NT2/D1 (cell line): ENCODE data around the gene ZNF101.
A peak's percentile ranks its signal among the peaks of the same experiment; 100 is the strongest.

ENCODE experiments used
- DNase-seq: peaks from one replicate; pipeline ENCODE4 v3.0.0-alpha.2; 2011; ENCODE audit warnings: low read depth, low spot score
- H3K27me3 ChIP-seq: 2 replicates; pipeline ENCODE4 v1.6.0; 2011; ENCODE audit warnings: mild to moderate bottlenecking; ENCODE audit not compliant: insufficient read length, insufficient read depth
- H3K36me3 ChIP-seq: 2 replicates; pipeline ENCODE4 v1.6.1; 2011; ENCODE audit warnings: mild to moderate bottlenecking, low read length, mixed read lengths; ENCODE audit not compliant: insufficient read depth, insufficient read length
- H3K4me1 ChIP-seq: 2 replicates; pipeline ENCODE4 v1.5.1; 2011; ENCODE audit not compliant: insufficient read depth, insufficient read length
- H3K4me3 ChIP-seq: 2 replicates; pipeline ENCODE4 v1.5.1; 2011; ENCODE audit warnings: low read depth; ENCODE audit not compliant: insufficient read length
- H3K9ac ChIP-seq: 2 replicates; pipeline ENCODE4 v1.6.0; 2011; ENCODE audit warnings: low read depth; ENCODE audit not compliant: insufficient read length
- H3K9me3 ChIP-seq: 2 replicates; pipeline ENCODE4 v1.5.1; 2011; ENCODE audit warnings: mild to moderate bottlenecking, low read length; ENCODE audit not compliant: insufficient read depth
- SUZ12 ChIP-seq: IDR thresholded peaks from 2 replicates; pipeline ENCODE4 v1.6.1; 2011; ENCODE audit not compliant: insufficient read length, insufficient read depth; ENCODE audit errors: extremely low read depth
- YY1 ChIP-seq: IDR thresholded peaks from 2 replicates; pipeline ENCODE4 v1.6.1; 2011; ENCODE audit not compliant: insufficient read length, insufficient read depth
- ZNF274 ChIP-seq: IDR thresholded peaks from 2 replicates; pipeline ENCODE4 v1.6.1; 2011; ENCODE audit warnings: mild to moderate bottlenecking, low read depth, low read length

Gene ZNF101

DNA sequence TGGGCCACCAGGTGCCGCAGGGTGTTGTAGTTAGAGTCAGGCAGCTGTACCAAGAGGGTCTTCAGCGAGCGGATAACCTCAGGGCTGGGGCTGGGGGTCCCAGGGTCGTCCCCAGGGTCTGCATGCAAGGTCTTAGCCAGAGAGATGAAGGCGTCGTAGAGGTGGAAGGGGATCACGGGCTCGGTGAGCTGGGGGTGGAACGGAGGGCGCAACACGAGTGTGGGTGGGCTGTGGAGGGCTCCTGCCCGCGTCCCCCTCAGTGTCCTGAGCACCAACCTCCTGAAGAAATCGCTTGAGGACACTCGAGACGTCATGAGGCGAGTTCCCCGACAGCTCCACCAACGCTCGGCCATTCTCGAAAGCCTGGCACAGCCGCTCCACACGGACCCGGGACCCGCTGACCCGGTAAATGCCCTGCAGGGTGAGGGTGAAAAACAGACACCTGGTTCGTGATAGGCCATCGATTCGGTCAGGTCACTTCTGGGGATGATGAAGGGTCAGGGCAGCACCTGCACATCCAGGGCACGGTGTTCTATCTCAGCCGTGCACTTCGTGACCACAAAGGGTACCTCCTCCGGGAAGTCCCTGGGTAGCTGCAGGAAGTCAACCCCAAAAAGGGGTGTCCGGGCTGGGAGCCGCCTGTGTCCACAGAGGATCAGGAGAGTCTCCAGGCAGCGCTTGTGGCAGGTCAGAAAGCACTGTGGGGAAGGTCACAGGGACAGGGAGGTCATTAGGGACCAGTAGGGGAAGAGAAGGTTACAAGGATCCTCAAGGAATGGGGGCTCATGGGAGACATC is 33.9 kb upstream of the ZNF101 start:
- Histone ChIP-seq H3K4me1 (peaks cover 4% of the 10 kb centered on the region), H3K4me3 (no peak overlapping the region), H3K36me3 (peaks cover 68% of the 10 kb centered on the region), H3K9me3 (no peaks in the 10 kb centered on the region), H3K9ac (no peak overlapping the region), H3K27me3 (no peaks in the 10 kb centered on the region)
- TF ChIP-seq YY1 (no peak), ZNF274 (no peak), SUZ12 (no peak)
- no peak for DNase-seq

DNA sequence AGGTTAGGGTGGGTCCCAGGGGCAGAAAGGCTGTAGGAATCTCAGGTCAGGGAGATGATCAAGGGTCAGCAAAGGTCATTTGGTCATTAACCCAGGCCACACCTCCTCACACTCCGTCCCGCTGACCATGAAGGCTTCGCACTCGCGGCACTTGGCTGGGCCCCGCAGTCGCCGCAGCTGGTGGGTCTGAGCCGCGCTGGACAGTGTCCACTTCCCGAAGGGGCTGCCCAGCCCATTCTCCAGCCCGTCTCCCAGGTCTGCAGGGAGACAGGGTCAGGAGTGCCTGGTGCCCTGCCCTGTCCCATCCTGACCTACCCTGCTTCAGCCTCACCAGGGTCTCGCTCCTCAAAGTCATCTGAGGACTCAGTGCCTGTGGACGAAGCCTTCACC is 33.3 kb upstream of the ZNF101 start:
- H3K4me3 ChIP-seq = no peak overlapping the region
- H3K4me1 ChIP-seq = peaks cover 4% of the 10 kb centered on the region
- H3K27me3 ChIP-seq = no peaks in the 10 kb centered on the region
- H3K36me3 ChIP-seq = peaks cover 69% of the 10 kb centered on the region
- H3K9me3 ChIP-seq = no peaks in the 10 kb centered on the region
- no peak overlapping the region for H3K9ac ChIP-seq
- no peak for TF ChIP-seq YY1
- TF ChIP-seq ZNF274 = no peak
- TF ChIP-seq SUZ12 = no peak
- DNase-seq = no peak

DNA sequence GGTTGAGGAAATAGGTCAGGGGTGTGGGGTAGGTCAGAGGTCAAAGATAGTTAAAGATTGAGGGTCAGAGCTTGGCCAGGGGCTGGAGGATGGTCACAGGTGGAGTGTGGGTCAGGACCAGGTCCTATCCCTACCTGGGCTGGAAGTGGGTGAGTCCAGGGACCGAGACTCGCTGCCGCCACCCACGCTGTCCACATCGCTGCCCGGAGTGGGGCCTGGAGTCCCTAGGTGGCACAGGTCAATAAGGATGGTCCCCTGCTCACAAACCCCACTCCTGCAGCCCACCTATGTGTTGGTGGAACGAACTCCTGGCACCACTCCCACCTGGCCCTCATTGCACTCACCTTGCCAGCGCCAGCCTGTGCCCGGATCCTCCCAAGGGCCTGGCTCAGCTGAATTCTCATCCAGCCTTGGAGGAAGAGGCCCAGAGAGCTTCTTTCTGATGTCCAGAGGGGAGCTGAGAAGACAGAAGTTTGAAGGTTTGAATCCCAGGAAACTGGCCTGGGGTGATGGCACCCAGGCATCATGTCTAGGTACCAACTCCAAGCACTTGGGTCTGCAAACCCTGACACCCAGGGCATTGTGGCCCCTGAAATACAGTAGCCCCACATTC is 32.0 kb upstream of the ZNF101 start:
- Histone ChIP-seq H3K36me3 (peaks cover 66% of the 10 kb centered on the region), H3K9me3 (no peaks in the 10 kb centered on the region), H3K9ac (no peak overlapping the region), H3K4me3 (no peak overlapping the region), H3K27me3 (no peaks in the 10 kb centered on the region), H3K4me1 (peaks cover 4% of the 10 kb centered on the region)
- DNase-seq = no peak
- TF ChIP-seq ZNF274 (no peak), YY1 (no peak), SUZ12 (no peak)

DNA sequence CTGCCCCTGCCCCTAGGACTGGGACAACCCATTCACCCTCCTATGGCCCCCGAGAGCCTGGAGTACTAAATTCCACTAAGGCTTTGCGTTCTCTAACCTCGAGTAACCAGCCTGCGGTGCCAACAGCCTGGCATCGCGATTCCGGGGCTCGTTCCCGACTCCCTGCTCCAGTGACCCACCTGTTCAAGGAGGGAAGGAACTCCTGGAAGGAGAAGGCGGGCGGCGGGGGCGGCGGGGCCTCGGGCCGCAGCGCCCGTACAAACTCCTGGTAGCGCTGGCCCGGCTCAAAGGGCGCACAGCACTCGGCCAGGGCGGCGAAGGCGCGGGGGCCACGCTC is 31.5 kb upstream of the ZNF101 start:
- no peak for TF ChIP-seq ZNF274
- no peak for TF ChIP-seq YY1
- TF ChIP-seq SUZ12 = no peak

DNA sequence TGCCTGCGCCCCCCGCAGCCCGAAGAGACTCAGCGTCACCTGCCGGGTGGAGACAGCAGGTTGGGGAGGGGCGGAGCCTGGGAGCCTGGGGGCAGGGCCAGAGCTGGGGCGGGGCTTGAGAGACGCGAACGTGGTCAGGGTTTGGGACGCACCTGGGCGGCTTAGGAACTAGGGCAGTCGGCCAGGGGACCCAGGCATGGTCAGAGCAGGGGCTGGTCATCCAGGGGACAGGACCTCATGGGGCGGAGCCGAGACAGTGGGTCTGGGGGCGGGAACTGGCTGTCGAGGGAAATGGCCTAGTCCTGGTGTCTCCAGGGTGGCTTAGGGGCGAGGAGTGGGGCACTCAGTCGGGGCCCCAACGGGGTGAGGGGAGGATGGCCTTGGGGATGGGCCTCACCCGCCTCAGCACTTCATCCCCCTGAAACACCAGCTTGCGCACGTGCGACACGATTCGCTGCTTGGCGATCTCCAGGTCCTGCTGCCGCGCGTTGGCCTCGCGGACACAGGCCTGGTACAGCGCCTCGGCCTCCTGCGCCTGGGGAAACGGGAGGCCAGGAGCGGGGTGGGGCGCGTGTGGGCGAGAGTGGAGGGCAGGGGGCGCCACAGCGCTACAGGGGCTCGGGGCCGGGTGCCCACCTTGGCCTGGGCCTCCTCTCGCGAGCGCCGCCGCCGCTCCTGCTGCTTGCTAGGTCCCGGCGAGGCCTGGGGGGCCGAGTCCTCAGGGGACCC is 31.0 kb upstream of the ZNF101 start:
- no peak overlapping the region for H3K9ac ChIP-seq
- DNase-seq = no peak

More for the DNA sequence above, 31.5 kb upstream of the ZNF101 start:
- DNase-seq = no peak
- H3K9me3 ChIP-seq = no peaks in the 10 kb centered on the region
- H3K9ac ChIP-seq = no peak overlapping the region
- no peak overlapping the region for H3K4me3 ChIP-seq
- H3K36me3 ChIP-seq = peaks cover 68% of the 10 kb centered on the region
- H3K27me3 ChIP-seq = no peaks in the 10 kb centered on the region
- H3K4me1 ChIP-seq = peaks cover 4% of the 10 kb centered on the region

DNA sequence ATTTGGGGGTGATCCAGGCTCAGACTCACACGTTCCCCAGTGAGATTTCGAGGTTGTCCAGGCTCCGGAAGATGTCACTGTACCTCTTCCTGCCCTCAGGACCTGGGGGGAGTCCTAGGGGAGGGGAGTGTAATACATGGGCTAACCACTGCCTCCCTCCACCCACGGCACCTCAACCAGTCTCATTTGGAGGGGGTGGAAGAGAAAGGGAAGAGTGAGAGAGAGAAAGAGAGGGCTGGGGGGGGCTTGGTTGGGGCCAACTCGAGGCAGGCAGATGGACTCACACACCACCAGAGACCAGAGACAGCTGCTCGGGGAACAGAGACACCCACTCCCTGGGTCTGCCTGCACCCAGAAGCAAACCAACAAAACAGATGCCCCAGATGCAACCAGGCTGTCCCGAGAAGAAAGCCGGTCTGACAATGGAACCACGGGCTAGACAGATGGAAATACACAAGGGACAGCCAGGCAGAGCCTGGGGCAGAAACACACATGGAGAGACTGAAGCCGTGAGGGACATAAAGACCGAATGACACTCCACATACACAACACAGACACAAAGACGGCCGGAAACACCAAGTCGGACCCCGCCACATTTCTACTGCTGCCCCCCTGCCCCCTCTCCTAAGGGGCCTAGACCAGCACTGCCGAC is 26.0 kb upstream of the ZNF101 start:
- peak overlapping the region; percentile 90 for H3K9ac ChIP-seq
- no peaks in the 10 kb centered on the region for H3K9me3 ChIP-seq
- H3K4me1 ChIP-seq = peaks cover 2% of the 10 kb centered on the region
- H3K36me3 ChIP-seq = peaks cover 59% of the 10 kb centered on the region
- H3K27me3 ChIP-seq = peaks cover 3% of the 10 kb centered on the region
- peak overlapping the region; percentile 89 for H3K4me3 ChIP-seq
- DNase-seq = no peak
- TF ChIP-seq YY1 = no peak
- TF ChIP-seq SUZ12 = no peak
- no peak for TF ChIP-seq ZNF274

More for the DNA sequence above, 31.0 kb upstream of the ZNF101 start:
- no peak overlapping the region for H3K4me3 ChIP-seq
- H3K36me3 ChIP-seq = peaks cover 63% of the 10 kb centered on the region
- H3K9me3 ChIP-seq = no peaks in the 10 kb centered on the region
- peaks cover 3% of the 10 kb centered on the region for H3K27me3 ChIP-seq
- H3K4me1 ChIP-seq = peaks cover 4% of the 10 kb centered on the region
- TF ChIP-seq SUZ12 (no peak), ZNF274 (no peak), YY1 (no peak)
